HG03354 (cell line): Measurements from ENCODE around the gene JAM2.
"Not testable (repeated sequence)": the region's sequence is repeated elsewhere in the genome, so short reads cannot be mapped to it uniquely, and the experiment has no call there.

ENCODE experiments used
- ATAC-seq: cut with Tn5 transposase; IDR thresholded peaks from one replicate; pipeline ENCODE4 v1.9.1; 2021; ENCODE audit warnings: mild to moderate bottlenecking; ENCODE audit not compliant: unreplicated experiment, poor library complexity, severe bottlenecking

JAM2 gene

DNA sequence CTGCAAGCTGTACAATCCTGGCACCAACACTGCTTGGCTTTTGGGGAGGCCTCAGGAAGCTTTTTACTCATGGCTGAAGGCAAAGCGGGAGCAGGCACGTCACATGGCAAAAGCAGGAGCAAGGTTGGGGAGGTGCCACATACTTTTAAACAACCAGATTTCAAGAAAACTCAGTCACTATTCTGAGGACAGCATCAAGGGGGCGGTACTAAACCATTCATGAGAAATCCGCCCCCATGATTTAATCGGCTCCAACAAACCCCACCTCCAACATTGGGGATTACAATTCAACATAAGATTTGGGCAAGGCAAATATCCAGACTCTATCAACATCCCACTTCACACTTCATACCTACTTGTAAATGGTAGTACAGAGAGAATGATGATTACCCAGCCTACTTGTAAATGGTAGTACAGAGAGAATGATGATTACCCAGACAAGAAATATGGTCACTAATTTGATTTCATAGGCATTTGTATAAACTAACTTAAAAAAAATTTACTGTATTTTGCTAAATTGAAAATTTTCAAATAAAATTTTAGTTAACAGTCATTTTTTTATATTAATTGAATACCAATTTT lies 70.7 kb downstream of the JAM2 start:
- ATAC-seq, result no peak

DNA sequence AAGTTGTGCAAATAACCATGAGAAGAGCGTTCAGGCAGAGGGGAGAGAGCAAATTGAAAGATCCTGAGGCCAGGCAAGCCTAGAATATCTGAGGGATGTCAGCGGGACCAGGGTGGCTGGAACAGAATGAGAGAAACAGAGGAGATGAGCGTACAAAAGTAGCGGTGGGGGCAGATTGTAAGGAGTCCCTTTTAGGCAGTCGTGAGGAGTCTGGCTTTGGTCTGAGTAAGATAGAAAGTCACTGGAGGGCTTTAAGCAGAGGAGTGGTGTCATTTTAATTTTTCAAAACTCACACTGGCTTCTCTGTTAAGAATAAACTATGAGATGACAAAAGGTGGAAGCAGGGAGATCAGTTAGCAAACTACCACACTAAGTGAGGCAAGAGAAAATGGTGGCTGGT lies 71.5 kb downstream of the JAM2 start:
- no peak for ATAC-seq

DNA sequence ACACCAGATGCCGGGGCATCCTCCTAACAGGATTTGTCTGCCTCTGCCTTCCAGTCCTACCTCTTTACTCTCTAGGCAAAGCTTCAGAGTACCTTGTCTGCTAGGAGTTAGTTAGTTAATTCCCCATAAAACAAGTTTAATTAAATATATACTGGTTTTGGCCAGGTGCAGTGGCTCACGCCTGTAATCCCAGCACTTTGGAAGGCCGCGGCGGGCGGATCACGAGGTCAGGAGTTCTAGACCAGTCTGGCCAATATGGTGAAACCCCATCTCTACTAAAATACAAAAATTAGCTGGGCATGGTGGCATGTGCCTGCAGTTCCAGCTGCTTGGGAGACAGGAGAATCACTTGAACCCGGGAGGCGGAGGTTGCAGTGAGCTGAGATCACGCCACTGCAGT lies 75.0 kb downstream of the JAM2 start:
- not testable (repeated sequence) for ATAC-seq

DNA sequence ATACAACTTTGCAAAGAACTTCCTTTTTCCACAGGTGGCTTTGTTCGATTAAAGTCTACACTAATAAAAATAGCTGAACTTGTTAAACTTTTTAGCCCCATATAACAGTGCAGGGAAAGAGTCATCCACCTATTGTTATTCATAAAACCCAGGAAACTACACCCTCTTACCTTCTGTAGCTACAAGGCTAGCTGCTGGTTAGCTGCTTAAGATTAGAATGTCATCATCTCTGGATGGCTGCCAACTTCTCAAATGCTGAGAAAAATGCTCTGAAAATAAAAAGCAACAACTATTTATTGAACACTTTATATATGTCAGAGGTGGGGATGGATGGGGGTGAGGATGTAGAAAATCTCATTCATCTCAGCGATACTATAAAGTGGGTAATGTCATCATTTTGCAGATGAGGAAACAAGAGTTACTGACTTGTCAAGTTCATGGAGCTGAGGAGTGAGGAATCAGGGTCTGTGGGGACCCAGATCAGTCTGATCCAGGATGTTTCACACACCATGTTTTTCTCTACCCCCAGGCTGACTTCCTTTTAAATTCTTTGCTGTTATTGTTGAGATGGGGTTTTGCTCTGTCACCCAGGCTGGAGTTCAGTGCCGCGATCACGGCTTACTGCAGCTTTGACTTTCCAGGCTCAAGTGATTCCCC lies 78.6 kb downstream of the JAM2 start:
- no peak for ATAC-seq

DNA sequence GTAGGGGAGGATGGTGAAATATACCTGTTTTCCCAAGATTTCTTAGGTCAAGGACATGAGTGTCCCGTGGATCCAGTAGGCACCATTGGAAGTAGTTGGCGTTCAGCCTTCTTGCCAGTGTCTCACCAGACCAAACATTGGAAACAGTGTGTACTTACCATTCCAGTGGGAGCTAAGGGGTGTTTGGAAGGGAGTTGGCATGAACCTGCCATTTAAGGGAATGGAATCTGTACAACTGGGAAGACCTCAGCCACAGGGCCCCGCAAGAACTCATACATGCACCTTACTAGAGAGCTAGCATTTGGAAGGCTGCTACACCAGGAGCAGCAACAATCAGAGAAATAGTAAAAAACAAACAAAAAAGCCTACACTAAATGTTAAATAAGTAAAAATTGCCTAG lies 82.9 kb downstream of the JAM2 start:
- no peak for ATAC-seq

DNA sequence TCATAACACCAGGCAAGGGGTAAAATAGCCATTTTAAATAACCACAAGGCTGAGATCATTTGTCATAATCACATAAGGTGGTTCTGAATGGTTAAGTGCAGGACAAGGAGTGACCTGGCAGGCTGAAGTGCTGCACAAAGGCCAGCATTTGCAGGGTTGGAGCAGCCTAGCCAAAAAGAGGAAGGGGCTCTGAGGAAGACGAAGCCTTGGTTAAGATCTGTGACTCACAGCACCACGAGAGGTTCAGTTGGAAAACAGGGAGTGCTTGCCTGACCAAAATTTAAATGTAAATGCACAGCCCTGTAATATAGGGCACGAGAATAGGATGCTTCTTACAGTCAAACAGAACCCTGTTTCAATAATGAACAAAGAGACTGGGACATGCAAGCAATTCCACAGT lies 83.6 kb downstream of the JAM2 start:
- no peak for ATAC-seq

DNA sequence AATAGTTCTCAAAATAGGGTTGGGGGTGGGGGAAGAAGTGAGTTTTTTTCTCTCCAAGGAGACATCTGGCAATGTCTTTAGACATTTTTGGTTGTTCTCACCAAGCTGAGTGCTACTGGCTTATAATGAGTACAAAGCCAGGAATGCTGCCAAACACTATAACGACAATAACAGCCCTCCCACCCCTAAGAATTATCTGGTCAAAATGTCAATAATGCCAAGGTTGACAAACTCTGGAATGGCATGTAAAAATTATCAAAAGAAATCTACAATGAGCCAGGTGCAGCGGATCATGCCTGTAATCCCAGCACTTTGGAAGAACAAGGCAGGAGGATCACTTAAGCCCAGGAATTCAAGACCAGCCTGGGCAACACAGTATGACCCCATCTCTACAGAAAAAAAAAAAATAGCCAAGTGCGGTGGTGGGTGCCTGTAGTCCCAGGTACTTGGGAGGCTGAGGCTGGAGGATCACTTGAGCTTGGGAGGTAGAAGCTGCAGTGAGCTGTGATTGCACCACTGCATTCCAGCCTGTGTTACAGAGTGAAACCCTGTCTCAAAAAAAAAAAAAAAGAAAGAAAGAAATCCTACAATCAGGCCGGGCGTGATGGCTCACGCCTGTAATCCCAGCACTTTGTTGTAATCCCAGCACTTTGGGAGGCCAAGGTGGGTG lies 93.2 kb downstream of the JAM2 start:
- ATAC-seq, result no peak

DNA sequence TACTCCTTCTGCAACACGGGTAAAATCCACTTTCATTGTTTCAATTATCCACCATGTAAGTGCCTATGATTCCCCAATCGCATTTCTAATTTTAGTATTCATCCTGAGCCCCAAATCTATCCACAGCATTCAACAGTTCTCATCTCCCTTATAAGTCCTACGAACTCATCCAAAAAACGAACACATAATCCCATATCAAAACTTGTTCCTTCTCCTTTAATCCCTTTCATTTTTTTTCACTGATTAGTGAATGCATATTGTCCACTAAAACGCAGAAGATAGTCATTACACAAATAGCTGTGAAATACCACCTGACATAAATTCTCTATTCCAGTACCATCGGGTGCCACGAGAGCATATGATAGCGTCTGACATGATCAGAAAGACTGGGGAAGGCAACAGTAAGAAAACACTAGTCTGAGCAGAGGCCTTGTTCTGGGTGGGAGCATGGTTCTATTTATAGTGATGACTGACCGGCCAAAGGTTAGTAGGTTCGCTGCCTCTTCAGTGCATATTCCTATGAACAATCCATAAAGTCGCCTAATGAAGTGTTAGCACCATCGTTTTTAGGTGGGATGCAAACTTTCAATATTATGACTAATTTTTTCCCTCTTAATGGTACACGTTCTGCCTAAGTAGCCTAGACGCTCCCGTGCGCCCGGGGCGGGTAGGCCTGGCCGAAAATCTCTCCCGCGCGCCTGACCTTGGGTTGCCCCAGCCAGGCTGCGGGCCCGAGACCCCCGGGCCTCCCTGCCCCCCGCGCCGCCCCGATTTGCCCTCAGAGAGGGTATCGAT lies 95.0 kb downstream of the JAM2 start:
- peak; percentile 16 for ATAC-seq

DNA sequence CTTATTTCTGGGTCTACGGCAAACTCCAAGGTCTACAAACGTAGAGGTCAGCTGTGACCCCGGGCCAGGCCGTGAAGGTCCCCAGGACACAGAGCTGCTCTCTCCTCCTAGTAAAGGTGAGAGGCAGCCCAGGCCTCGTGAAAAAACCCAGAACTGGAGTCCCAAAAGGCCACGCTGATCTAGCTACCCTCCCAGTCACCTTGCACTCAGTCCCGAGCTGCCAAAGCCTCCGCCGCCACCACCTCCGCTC lies 95.5 kb downstream of the JAM2 start:
- no peak for ATAC-seq

DNA sequence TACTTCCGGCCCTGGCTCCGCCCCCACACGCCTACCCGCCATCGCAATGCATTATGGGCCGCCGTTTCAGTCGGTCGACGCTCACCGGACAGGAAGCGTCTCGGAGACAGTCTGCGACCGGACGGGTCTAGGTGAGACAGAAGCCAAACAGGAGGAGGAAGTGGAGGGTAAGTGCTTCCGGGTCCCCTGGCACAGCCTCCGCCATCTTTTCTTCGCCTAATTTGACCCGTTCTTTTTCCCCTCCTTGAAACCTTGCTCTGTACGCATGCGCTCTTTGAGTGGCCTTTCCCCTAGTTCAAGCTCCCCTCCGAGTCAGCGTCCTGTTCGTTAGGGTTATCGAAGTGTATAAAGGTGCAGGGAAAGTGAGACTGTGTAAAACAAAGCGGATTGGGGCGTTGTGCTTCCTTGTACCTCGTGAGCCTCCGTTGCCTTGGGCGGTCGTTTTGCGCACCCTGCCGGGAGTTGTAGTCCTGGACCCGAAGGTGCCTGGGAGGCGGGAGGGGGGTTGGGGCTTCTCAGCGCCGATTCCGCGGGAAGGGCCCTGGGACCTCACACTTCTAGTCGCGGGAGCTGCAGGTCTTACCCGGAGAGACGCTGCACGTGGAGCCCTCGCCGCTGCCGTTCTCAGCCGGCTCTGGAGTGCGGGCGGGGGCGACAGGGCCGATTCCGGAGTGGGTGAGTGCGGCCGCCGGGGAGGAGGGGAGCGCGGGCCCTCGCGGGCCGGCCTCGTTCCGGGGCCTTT lies 96.0 kb downstream of the JAM2 start, which contains the start of the genes ATP5PF and GABPA:
Gene ATP5PF (minus strand): TSS at position 1 of the 742 bp plus-strand sequence. CDS start 5,110 bp downstream, outside the sequence.
Gene GABPA (plus strand): TSS at position 69 of the 742 bp plus-strand sequence. CDS start 6,627 bp downstream, outside the sequence.
- ATAC-seq, result peak; percentile 89

DNA sequence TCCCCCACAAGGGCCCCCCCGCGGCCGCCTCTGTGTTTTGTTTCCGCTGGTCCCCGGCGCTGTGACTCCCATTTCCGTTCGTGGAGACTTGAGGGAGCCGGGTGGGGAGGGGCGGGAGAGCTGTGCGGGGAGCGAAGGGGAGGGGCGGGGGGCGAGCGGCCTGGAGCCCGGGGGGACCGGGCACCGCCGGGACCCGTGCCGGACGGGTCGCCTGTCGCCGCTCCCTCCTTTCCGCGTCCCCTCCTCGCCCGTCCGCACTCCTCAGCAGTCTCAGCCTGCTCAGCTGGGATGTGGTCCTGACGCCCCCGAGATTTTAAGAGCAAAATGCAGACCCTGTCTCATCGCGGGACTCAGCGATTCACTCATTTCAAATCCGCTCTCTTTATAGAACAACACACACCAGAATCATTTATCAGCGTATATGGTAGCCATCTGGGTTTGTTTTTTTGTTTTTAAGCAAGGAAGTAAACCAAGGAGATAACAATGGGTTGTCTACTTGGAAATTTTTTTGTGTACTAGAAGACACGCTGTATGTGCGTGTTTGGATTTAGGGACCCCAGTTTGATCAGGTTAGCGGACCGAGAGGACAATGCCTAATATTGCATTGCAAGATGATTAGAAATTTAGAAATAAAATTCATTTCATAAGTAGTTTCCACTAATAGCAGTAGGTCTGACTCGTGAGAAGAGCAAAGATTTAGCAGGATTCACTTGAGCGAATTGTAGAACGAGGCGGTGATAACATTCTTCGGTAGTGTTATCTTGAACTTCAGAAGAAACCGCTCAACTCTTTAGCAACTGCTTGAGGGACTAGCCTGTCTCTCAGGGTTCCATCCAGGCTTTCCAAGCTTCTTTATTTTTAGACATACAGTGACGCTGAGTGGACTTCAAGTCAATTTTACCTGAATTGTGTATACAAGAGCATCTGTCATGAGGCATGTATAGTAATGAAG lies 96.9 kb downstream of the JAM2 start:
- ATAC-seq, result peak; percentile 18

DNA sequence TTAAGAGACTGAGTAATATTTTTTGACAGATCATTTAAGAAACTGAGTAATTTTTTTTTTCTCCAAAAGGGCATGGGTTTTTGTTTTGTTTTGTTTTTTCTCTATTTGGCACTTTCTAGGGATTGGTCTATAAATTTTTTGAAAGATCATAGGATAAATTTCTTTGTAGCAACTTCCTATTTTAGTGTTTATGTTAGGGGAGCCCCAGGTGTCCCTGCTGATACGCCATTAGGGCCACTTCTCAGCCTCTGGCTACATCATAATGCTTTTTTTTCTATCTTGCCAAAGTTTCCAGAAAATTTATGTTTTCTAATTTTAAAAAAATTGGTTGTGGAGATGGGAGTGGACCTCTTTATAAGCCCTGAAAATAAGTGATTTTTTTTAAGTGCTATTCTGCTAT lies 98.4 kb downstream of the JAM2 start:
- no peak for ATAC-seq

DNA sequence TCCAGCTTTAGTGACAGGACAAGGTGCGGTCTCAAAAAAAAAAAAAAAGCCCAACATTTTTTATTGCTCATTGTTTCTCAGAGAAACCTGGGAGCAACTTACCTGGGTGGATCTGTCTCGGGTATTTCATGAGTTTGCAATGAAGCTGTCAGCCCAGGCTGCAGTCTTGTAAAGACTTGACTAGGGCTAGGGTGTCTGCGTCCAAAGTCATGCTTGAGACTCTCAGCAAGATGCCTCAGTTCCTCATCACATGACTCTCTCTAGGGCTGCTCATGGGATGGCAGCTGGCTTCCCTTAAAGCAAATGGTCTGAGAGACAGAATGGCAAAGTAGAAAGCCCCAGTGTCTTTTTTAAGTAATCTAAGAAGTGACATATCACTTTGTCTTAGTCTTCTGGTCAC lies 103.8 kb downstream of the JAM2 start:
- ATAC-seq, result no peak

DNA sequence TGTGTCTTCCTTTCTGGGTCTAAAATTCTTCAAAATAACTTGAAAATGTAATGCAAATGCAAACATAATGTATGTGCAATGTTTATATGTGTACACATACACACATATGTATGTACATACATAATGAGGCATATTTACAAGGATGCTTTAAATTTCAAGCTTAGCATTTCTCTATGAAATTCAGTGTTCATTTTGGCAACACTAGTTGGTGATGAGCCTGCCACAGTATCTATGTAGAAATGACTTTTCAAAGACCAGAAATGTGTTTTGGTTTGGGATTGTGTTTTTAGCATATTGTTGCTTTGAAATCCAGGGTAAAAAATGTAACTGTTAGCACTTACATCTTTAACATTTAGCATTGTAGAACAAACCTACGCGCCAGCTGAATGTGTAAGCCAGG lies 105.8 kb downstream of the JAM2 start:
- ATAC-seq, result no peak

DNA sequence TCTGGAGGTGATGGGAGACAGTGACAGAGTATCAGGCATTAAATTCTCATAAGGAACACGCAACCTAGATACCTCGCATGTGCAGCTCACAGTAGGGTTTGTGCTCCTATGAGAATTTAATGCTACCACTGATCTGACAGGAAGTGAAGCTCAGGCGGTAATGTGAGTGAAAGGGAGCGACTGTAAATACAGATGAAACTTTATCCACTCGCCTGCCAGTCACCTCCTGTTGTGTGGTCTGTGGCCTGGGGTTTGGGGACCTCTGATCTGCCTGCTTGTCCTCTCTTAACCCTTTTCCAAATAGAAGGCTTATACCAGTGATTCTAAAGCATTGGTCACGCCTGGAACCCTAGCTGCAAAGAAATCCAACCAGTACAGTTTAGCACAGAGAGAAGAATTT lies 111.0 kb downstream of the JAM2 start:
- no peak for ATAC-seq

DNA sequence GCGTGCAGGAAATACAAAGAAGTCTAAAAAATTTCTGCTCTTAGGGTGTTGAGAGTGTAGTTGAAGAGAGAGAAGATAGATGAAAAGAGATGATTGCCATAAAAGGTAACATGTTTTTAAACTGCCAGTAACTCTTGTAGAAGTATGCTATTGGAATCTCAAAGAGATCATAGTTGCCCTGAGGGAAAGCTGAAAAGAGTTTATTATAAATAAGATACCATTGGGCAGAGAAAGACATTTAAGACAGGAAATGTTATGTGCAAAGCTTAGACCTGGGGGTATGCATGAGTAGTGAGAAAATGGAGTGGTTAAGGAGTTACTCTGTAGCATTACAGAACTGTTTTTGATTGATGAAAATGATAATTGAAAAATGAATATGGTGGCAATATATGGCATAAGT lies 113.4 kb downstream of the JAM2 start:
- no peak for ATAC-seq

DNA sequence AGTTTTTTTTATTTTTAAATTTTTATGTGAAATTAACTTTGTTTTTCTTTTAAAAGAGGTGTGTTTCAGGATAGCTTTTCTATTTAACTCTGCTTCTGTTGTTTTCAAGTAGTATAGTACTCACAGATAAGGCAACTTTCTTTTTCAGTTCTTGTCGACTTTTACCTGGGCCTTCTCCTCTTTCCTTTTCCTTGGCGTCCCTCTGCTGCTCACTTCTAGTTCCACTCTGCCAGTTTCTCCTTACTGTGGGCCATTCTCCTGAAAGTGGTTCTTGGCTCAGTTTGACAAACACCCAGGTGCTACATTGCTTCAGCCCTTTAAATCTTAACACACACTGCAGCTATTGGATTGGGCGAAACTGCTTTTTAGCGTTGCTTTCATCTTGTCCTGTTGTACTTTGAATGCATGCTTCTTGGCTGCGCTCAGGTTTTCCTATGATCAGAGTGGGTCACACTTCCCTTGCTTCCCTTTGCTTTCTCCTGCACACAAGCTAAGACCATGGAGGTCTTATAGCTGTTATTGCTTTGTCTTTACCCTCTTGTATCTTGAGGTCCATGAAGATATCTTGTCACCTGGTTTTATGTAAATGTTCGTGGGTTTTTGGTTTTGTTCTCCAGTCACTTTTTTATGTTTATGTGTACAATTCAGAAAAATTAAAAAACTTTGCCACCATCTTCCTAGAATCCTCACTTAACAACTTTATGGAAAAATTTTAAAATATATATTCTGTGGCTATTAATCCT lies 117.3 kb downstream of the JAM2 start:
- ATAC-seq, result no peak

DNA sequence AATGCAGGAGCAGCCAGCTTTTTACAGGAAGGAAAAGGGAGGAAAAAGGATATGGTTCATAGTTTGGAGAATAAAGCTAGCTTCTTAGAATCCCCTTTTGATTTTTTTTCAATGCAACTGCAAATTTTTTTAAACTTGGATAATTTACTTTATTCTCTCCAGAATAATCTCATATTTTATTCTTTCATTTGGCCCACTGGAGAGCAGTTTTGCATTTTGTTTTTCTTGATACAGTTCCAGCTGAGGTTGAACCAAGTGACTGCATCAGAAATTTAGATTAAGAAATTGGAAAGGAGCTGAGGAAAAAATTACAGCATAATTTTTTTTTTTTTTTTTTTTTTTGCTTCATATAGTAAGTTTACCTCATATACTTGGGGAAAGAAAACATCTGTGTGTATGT lies 118.5 kb downstream of the JAM2 start:
- no peak for ATAC-seq
